ENCODE data around the gene INSR.

Gene INSR

GRCh38 chr19:7132054-7132453, 162.2 kb downstream of the INSR start:
- no peak for TF ChIP-seq CTCF (IDR thresholded peaks at IDR 0.05; ENCODE audit: poor library complexity, severe bottlenecking)
- Histone ChIP-seq H3K4me3 (ENCODE audit: severe bottlenecking) (no peak overlapping the region), H3K9me3 (ENCODE audit: severe bottlenecking) (no peaks in the 10 kb centered on the region), H3K4me1 (ENCODE audit: insufficient read depth, poor library complexity, severe bottlenecking) (no peaks in the 10 kb centered on the region), H3K27ac (ENCODE audit: poor library complexity, severe bottlenecking) (no peak overlapping the region), H3K36me3 (ENCODE audit: low read depth) (no peaks in the 10 kb centered on the region), H3K27me3 (ENCODE audit: insufficient read depth, poor library complexity, severe bottlenecking) (no peaks in the 10 kb centered on the region)
- DNase-seq (ENCODE audit: low spot score) = no peak
- no peak for ATAC-seq (ENCODE audit: low read depth)

- Histone ChIP-seq H3K27me3 (ENCODE audit: insufficient read depth, poor library complexity, severe bottlenecking) (no peaks in the 10 kb centered on the region), H3K36me3 (ENCODE audit: low read depth) (no peaks in the 10 kb centered on the region), H3K4me1 (ENCODE audit: insufficient read depth, poor library complexity, severe bottlenecking) (no peaks in the 10 kb centered on the region), H3K27ac (ENCODE audit: poor library complexity, severe bottlenecking) (no peak overlapping the region), H3K4me3 (ENCODE audit: severe bottlenecking) (no peak overlapping the region), H3K9me3 (ENCODE audit: severe bottlenecking) (peaks cover 2% of the 10 kb centered on the region)
- TF ChIP-seq CTCF (IDR thresholded peaks at IDR 0.05; ENCODE audit: poor library complexity, severe bottlenecking) = no peak
- ATAC-seq (ENCODE audit: low read depth) (no peak), DNase-seq (ENCODE audit: low spot score) (no peak)
Observed at GRCh38 chr19:7130043-7130442, 164.2 kb downstream of the INSR start.

- H3K4me1 ChIP-seq (ENCODE audit: insufficient read depth, poor library complexity, severe bottlenecking) = no peaks in the 10 kb centered on the region
- no peak for TF ChIP-seq CTCF (IDR thresholded peaks at IDR 0.05; ENCODE audit: poor library complexity, severe bottlenecking)
- ATAC-seq (ENCODE audit: low read depth) = no peak
- DNase-seq (ENCODE audit: low spot score) = no peak
- H3K9me3 ChIP-seq (ENCODE audit: severe bottlenecking) = peaks cover 2% of the 10 kb centered on the region
- H3K4me3 ChIP-seq (ENCODE audit: severe bottlenecking) = no peak overlapping the region
- H3K27me3 ChIP-seq (ENCODE audit: insufficient read depth, poor library complexity, severe bottlenecking) = no peaks in the 10 kb centered on the region
- H3K27ac ChIP-seq (ENCODE audit: poor library complexity, severe bottlenecking) = no peak overlapping the region
- H3K36me3 ChIP-seq (ENCODE audit: low read depth) = no peaks in the 10 kb centered on the region
Observed at GRCh38 chr19:7126132-7126531, 168.1 kb downstream of the INSR start.

- H3K27me3 ChIP-seq (ENCODE audit: insufficient read depth, poor library complexity, severe bottlenecking) = no peaks in the 10 kb centered on the region
- no peaks in the 10 kb centered on the region for H3K4me1 ChIP-seq (ENCODE audit: insufficient read depth, poor library complexity, severe bottlenecking)
- no peak overlapping the region for H3K27ac ChIP-seq (ENCODE audit: poor library complexity, severe bottlenecking)
- H3K9me3 ChIP-seq (ENCODE audit: severe bottlenecking) = peaks cover 2% of the 10 kb centered on the region
- TF ChIP-seq CTCF (IDR thresholded peaks at IDR 0.05; ENCODE audit: poor library complexity, severe bottlenecking) = no peak
- ATAC-seq (ENCODE audit: low read depth) = no peak
- no peak for DNase-seq (ENCODE audit: low spot score)
- H3K36me3 ChIP-seq (ENCODE audit: low read depth) = no peaks in the 10 kb centered on the region
- H3K4me3 ChIP-seq (ENCODE audit: severe bottlenecking) = no peak overlapping the region
Observed at GRCh38 chr19:7125221-7125620, 169.0 kb downstream of the INSR start.

- Histone ChIP-seq H3K36me3 (ENCODE audit: low read depth) (no peaks in the 10 kb centered on the region), H3K27me3 (ENCODE audit: insufficient read depth, poor library complexity, severe bottlenecking) (no peaks in the 10 kb centered on the region), H3K4me1 (ENCODE audit: insufficient read depth, poor library complexity, severe bottlenecking) (no peaks in the 10 kb centered on the region), H3K9me3 (ENCODE audit: severe bottlenecking) (peaks cover 2% of the 10 kb centered on the region), H3K4me3 (ENCODE audit: severe bottlenecking) (no peak overlapping the region), H3K27ac (ENCODE audit: poor library complexity, severe bottlenecking) (no peak overlapping the region)
- no peak for TF ChIP-seq CTCF (IDR thresholded peaks at IDR 0.05; ENCODE audit: poor library complexity, severe bottlenecking)
- no peak for ATAC-seq (ENCODE audit: low read depth)
- DNase-seq (ENCODE audit: low spot score) = no peak
Observed at GRCh38 chr19:7124782-7125181, 169.4 kb downstream of the INSR start.
